DMS153 (cell line): ENCODE measurements around the gene CITED1.
"Not testable (repeated sequence)": the region's sequence is repeated elsewhere in the genome, so short reads cannot be mapped to it uniquely, and the experiment has no call there.

ENCODE experiments used
- DNase-seq: peaks from one replicate; lab custom pipeline; 2025; lab: John Stamatoyannopoulos, UW

CITED1 gene, protein sequence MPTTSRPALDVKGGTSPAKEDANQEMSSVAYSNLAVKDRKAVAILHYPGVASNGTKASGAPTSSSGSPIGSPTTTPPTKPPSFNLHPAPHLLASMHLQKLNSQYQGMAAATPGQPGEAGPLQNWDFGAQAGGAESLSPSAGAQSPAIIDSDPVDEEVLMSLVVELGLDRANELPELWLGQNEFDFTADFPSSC

GRCh38 chrX:72305286-72306084 is at the start of gene CITED1:
Gene CITED1, minus strand, starts transcription at chrX:72305914. Its CDS starts 3,045 bp downstream, at chrX:72302869.
- DNase-seq, result no peak

- no peak for DNase-seq
These were observed 47.1 kb upstream of the CITED1 start for GRCh38 chrX:72352786-72353185.

- DNase-seq, result no peak
These were observed 46.1 kb upstream of the CITED1 start for GRCh38 chrX:72351606-72352334.

DNA sequence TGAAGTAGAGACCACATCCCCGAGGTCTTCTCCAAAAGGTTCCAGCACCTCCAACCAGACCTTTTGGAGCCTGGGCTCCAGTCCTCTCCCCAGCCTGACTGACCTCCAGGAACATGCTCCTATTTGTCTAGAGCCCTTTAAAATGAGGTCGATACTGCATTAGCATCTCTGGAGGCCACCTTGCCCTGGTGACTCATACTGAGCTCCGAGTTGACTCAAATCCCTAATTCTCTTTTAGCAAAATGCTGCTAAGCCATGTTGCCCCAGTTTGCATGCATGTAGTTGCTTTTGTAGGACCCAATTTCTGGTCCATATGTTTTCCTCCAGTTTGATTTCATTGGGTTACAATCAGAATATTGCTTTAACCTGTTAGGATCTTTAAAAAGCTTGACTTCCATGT is 43.5 kb upstream of the CITED1 start:
- DNase-seq, result no peak

GRCh38 chrX:72348247-72348979 is 42.7 kb upstream of the CITED1 start:
- DNase-seq, result no peak

GRCh38 chrX:72347366-72347765 is 41.7 kb upstream of the CITED1 start:
- DNase-seq, result no peak

DNA sequence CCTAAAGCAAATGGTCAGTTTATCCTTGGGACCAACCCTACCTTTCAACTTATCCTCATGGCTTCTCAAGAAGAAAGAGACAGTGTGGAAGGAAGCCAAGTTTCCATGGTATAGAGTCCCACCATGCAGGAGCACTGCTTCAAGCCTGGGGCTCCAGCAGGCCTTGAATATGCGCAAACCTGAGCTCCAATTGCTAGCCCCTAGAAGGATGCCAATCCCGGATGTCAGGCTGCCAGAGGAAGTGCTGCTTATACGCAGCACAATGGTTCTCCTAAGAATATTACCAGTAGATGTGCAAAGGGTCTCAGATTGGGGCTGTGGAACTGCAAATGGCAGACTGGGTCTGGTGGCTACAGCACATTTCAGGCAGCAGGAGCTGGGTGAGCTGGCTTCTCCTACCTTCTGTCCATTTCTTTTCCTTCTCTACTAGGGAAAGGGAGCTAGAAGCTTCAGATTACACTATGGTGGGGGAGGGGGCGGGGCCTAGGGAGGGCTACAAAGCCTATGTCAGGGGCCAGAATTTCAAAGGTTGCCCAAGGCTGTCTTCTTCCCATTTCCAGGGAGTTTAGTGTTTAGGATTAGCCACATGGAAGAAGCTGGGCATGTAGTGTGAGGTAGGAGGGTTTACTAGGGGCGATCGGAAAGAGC is 40.7 kb upstream of the CITED1 start:
- no peak for DNase-seq

- DNase-seq, result no peak
These were observed 34.9 kb upstream of the CITED1 start for GRCh38 chrX:72340626-72341025.

GRCh38 chrX:72340041-72340440 is 34.3 kb upstream of the CITED1 start:
- DNase-seq, result no peak

- no peak for DNase-seq
These were observed 24.4 kb upstream of the CITED1 start for GRCh38 chrX:72330131-72330530.

DNA sequence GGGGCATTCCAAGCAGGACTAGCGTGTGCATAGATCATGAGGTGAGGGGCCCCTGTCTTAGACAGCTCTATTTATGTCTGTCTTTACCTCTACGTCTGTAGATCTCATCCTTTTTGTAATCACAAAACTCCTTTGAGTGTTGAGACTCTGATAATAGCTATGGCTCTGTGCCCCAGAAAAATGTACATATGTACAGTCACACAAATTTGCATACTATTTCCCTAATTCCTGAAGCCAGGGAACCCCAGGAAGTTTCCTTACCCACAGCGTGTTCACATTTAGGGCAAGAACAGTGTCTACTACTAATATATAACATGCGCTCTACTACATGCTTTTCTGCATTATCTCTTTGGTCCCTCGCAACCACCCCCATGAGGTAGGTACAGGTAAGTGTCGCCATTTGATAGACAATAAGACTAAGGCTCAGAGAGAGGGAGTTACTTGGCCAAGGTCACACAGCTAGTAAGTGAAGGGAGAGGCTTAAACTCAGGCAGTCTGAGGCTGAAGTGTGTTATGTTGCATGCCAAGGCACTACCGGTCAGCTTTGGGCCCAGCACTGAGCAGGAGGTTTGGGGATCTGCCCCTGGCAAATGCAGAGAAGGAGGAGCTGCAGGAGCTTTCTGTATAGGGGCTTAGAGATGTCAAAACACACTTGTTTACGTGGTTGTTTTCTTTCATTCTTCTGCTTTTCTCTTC is 21.0 kb upstream of the CITED1 start:
- no peak for DNase-seq

- DNase-seq, result not testable (repeated sequence)
These were observed 13.9 kb upstream of the CITED1 start for GRCh38 chrX:72319651-72320050.

- no peak for DNase-seq
These were observed 11.4 kb upstream of the CITED1 start for GRCh38 chrX:72317139-72317538.

- DNase-seq, result no peak
These were observed 10.8 kb upstream of the CITED1 start for GRCh38 chrX:72316408-72317110.

- no peak for DNase-seq
These were observed 9.2 kb upstream of the CITED1 start for GRCh38 chrX:72314881-72315280.

DNA sequence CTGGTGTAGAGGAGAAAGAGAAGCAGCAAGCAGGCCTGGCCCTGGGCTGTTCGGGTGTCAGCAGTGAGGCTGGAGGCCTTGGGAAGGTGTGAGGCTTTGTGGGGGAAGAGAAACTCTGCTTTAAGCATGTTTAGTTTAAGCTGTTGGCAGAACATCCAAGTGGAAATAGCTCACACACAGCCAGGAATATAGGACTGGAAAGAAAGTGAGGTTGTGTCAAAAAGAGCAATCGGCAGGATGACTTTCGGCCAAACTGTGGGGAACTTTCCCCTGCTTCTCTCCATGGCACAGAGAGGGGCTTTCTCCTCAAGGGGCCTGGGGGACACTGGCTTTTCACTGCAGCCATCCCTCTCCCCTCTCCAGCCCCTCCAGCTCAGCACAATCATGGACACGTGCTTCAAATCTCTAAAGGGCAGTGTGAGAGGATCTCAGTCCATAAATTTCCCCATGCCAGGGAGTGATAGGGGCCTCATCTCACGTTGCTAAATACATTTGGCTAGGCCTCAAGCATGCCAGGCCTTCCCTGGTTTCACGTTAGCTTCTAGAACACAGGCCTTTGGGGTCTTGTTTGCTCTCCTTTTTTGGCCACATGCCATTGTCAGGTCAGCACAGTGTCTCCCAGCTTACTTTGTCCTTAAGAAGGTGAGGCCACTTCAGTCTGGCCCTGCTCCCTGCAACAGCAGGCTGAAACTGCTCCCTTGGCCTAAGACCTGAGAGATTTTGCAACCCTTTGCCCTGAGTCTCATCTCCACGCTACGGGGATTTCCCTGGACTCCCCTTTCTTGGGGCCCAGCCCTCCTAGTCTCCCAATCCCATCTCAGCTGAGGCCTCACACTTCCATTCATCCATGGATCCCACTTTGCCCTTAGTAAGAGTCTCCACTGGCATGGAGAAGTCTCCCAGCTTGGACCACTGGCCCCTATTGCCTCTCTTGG is 8.3 kb upstream of the CITED1 start:
- no peak for DNase-seq

DNA sequence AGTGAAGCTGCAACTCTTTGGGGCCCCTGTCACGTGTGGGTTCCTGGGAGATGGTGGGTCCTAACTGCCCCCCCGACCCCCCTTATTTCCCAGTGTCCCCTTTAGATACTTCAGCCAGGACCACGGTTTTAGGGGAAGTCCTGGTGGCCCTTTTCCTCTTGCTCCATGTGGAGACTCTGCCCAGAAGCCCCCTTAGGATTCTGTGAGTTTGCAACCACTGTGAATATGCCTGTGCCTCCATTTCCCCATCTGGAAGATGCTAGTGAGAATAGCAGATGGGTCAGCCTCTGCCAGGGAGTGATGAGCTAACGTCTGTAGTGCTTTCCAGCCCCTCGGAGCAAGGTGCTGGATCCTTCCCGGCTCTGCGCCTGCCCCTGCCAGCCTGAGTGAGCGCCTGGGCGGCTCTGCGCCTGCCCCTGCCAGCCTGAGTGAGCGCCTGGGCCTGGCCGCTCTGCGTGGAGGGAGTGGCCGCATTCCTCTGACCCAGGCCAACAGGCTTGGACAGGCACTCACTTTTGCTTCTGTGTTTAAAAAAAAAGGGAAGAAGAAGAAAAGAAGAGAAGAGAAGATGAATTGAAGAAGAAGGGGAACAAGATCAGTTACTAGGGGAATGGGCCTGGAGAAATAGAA is 6.7 kb upstream of the CITED1 start:
- DNase-seq, result no peak

DNA sequence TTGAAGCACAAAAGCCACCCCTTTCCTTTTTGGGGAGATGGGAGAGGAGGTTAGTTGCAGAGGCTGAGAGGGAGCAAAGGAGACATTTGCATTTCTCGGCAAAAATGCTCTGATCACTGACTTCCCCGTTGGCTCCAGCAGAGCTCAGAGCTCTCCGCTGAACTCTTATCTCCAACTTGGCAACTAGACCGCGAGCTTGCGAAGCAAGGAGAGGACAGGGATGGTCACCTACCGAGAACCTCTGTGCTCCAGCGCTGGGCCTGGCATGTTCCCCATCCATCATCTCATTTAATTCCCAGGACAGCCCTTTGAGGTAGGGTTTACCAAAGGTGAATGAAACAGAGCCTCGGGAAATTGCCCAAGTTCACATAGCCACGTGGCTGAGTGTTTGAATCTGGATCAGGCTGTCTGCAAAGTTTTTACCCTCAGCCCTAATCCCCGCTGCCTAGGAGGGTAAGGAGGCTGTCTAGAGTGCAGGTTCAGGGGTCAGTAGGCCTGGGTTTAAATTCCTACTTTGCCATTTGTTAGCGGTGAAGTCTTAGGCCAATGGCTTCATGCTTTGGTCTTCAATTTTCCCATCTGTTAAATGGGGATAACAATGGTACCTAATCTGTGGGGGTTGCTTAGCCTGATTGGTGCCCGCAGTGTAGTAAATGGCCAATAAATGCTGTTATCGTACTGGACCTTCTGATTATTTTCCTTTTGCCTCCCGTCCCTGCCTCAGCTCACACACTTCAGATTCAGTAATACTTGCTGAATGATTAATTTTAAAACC is 3.8 kb upstream of the CITED1 start:
- DNase-seq, result no peak
